GM21423 (cell line): ENCODE data around the gene DEFB124.
"Not testable (repeated sequence)": the region's sequence is repeated elsewhere in the genome, so short reads cannot be mapped to it uniquely, and the experiment has no call there.

Source experiments
- ATAC-seq: cut with Tn5 transposase; IDR thresholded peaks from one replicate; pipeline ENCODE4 v1.9.1; 2021; ENCODE audit warnings: mild to moderate bottlenecking, moderate library complexity; ENCODE audit not compliant: unreplicated experiment

DEFB124 gene

DNA sequence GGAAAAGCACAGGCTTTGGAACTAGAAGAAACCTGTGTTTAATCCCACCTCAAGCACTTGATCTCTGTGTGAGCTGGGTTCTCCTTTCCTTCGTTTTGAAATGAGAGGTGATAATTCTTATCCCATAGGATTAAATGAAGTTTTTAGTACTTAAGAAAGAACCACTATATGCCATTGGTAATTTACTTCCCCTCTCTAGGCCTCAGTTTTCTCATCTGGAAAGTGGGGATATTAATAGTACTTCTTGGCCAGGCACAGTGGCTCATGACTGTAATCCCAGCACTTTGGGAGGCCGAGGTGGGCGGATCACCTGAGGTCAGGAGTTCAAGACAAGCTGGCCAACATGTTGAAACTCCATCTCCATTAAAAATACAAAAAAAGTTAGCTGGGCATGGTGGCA, 14.2 kb upstream of the DEFB124 start:
- ATAC-seq: no peak

DNA sequence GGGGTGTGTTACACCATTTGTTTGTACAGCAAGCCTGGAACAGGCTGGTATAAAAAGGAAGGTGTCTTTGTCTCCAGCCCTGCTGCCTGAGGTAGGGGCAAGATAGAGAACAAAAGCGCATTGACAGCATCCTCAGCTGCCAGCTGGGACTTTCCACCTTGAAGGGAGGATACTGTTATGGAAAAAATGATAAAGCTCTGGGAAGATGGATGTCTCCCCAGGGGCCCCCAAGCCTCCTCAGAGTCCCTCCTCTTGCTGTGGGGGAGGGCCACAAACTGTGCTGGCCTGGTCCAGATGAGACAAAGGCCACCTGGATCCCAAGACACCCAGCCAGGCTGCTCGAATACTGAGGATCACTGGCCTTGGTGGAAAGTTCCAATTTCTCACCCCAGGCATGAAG, 13.2 kb upstream of the DEFB124 start:
- ATAC-seq: no peak

DNA sequence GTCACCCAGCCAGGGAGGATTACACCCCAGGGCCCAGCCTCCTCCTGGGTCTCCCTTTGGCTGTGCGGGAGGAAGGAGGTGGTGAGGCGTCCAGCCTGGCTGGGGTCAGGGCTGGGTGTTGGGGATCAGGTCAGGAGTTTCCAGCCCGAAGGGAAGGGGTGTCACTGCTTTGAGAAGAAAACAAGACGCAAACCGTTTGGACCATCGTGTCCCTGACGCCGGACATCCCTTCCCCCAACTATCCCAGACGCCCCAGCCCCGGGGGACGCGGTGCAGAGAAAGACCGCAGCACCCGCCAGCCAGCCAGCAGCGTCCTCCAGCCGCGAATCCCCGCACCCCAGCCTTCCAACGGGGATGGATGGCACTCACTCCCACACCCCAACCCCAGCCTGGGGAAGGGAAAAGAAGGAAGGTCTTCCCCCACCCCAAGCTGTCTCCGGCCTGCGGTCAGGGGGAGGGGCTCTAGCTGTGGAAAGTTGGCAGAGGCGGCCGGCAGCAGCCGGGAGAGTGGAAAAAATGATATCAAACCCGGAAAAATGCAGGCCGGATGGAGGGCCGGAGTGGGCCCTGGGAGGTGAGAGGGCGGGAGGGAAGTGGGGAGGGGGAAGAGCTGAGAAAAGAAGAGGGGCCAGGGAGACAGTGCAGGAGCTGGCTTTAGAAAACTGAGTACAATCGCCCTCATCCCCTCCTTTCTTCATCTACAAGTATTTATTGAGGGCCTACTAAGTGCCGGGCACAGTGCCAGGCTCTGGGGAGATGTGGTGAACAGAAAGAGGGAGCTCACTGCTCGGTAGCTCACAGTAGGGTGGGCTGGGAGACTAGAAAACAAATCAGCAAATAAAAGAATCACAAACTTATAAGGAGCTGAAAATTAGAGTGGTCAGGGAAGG, 10.8 kb upstream of the DEFB124 start:
- no peak for ATAC-seq

DNA sequence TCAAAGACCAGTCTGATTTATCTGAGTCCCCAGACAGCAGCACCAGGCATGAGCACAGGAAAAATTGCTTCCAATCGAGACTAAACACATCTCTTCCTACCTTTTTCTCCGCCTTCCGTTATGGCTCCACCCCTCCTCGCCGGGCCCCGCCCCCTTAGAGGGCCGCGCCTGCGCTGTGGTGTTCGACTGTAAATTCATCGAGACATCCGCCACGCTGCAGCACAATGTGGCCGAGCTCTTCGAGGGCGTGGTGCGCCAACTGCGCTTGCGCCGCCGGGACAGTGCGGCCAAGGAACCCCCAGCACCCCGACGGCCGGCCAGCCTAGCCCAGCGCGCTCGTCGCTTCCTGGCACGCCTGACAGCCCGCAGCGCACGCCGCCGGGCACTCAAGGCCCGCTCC, 9.1 kb upstream of the DEFB124 start:
- no peak for ATAC-seq

DNA sequence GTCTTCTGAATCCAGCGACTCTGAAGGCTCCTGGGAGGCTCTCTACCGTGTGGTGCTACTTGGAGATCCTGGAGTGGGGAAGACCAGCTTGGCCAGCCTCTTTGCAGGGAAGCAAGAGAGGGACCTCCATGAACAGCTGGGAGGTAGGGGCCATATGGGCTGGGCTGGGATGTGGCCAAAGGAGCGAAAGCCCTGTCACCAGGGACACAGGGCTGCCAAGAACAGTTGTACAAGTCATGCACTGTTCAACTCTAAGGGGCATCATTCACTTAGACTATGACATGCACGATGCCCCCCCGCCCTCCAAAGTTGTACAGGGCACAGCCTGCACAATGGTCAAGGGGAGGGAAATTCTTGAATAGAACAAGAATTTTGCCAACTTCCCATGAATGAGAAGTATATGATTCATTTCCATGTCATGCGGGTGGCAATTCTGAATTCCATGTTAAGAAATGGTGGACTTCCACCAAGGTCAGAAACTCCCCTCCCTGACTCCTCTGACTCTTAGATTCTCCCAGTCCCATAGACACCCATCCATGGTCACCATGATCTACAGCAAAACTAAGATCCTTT, 1.8 kb upstream of the DEFB124 start:
- no peak for ATAC-seq

DNA sequence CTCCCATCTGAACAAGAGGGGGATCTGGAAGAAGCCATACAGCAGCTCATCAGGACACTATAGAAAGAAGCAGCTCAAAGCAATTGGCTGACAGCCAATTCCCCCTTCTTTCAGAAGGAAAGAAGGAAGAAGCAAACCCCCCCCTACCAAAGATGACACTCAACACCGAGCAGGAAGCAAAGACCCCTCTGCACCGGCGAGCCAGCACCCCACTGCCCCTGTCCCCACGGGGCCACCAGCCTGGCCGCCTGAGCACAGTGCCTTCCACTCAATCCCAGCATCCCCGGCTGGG, 1.3 kb upstream of the DEFB124 start:
- ATAC-seq: no peak

DNA sequence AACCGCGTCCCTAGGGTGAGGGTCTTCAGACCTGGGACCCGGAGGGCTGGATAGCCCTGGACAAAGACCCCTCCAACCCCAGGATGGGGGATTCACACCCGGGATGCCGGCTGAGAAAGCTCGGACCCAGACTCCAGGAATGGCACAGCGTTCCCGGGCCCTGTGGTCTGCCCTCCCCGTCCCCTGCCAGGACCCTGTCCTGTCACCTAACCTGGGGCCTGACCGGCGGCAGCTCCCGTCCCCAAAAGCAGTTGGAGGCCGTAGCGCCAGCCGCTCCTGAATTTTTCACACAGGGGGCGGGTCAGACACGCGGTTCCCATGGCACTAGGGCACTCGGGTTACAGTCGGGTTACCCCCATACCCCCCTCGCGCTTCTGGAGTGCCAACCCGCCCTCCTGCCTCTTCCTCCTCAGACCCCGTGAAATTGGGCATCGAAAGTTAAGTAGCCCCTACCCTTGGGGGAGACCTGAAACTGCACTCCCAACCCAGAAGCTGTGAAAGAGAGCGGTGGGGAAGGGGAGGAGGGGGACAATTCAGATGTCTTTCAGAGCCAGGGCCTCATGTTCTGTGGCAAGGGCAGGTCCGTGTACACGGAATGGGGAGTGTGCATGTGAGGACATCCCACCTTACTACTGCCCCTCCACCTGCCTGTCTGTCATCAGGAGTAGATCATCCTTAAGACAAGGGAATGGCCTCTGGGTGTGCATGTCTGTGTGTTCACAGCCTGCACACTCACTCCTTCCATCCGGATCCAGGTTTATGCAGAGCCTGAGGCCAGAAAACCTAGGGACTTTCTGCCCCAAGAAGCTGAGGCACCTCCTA, 756 bp upstream of the DEFB124 start:
- ATAC-seq: no peak

DNA sequence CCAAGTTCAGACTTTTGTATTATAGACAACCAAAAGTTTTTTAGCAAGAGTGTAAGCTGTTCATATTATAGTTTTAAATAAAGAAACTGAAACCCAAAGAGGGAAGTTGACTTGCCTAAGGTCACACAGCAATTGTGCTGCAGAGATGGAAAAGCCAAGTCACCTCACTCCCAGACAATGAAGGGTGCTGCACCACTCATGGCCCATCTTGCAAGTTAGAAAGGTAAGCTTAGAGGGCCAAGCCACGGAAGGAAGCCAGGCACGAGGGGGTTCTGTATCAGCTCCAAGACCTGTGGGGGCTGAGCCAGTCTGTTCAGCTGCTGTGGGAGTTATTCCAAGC, 860 bp downstream of the DEFB124 start:
- no peak for ATAC-seq

DNA sequence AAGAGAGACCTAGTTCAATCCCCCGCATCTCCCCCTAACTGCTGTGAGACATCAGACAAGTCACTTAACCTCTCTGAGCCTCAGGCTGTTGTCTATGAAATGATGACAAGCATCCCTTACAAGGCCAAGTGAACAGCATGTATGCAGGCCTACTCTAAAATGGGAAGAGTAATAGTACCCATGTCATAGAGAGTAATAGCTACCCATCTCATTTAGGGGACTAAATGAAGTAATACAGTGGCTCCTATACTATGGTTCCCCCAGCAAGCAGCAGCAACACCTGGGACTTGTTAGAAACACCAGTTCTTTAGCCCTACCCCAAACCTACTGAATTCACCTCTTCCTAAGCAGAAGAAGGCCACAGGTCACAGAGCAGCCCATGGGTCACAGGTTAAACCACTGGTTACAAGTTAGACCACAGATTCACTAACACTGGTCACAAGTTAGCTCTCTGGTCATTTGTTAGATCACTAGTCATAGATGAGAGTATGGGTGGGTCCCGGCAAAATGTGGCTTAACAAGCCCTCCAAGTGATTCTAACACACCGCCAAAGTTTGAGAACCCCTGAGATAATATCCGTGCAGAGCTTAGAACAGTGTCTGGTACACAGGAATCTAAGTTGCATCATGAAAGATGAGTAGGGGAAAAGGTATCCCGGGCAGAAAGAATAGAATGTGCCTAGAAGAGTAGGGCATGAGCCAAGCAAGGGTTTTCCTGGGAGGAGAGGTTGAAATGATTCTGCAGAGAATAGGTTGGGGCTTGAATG, 1.4 kb downstream of the DEFB124 start:
- ATAC-seq: no peak

DNA sequence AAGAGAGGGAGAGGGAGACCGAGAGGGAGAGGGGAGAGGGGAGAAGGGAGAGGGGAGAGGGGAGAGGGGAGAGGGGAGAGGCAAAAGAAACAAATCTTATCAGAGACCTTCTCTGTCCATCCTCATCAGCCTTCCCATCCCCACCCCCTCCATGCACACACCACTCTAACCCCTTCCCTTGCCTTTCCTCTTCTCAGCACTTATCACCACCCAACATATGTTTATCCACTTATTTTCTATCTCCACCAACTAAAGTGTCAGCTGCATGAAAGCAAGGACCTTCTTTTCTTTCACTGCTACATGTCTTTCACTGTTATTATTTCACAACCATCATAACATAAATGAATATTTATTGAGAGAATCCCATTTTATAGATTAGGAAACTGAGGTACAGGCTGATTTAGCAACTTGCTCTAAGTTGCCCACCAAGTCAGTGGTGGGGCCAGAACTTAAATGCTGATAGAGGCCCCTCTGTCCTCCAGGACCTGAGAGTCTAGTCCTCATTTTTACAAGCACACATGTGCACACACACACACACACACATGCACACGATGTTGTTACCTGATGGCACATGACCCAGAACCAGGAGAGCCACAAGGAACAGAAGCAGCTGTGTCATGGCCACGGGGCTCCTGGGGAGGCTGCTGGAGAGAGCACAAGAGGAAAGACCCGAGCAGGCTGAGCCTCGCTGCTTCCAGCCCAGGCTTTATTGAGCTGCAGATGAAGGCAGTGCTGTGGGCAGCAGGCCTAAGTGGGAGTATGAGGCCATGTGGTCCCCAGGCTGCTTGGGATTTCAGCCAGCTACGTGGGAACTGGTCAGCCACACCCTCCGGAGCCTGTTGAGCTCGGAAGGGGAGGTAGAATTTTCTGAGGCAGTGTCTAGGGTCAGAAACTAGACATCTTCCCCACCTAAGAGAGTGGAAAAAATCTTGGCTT, 2.3 kb downstream of the DEFB124 start:
- no peak for ATAC-seq

DNA sequence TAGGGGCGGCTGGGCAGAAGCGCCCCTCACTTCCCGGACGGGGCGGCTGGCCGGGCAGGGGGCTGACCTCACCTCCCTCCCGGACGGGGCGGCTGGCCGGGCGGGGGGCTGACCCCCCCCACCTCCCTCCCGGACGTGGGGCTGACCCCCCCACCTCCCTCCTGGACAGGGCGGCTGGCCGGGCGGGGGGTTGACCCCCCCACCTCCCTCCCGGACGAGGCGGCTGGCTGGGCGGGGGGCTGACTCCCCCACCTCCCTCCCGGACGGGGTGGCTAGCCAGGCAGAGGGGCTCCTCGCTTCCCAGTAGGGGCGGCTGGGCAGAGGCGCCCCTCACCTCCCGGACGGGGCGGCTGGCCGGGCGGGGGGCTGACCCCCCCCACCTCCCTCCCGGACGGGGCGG, 4.0 kb downstream of the DEFB124 start:
- ATAC-seq: not testable (repeated sequence)

DNA sequence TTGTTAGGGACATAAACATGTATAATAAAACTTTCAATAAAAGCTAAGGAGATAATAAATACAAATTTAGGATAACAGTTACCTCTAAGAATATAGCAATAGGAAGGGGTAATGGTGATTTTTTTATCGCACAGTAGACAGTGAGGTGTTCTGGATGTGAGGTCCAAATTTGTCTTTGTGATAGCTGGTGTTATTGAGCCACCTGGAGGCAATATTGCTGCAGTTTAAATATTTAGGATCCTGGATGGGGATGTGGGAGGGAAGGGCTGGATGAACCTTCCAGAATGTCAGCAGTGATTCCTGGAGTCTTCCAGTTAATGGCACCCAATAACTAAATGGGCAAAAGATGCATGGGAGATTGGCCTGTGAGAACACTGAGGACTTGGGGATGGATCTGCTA, 20.6 kb downstream of the DEFB124 start:
- no peak for ATAC-seq

DNA sequence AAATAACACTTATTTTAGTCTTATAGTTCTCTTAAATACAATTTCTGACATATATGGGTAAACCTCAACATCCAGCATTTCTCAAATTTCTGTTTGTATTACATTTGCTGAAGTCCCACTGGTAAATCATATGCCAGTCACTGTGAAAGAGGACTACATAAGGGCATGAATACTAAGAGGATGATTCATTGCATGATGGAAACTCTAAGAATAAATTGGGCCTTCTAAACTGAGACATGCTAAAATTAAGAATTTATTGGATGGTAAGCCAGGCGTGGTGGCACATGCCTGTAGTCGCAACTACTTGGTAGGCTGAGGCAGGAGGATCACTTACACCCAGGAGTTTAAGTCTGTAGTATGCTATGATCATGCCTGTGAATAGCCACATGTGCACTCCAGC, 22.4 kb downstream of the DEFB124 start:
- ATAC-seq: no peak

DNA sequence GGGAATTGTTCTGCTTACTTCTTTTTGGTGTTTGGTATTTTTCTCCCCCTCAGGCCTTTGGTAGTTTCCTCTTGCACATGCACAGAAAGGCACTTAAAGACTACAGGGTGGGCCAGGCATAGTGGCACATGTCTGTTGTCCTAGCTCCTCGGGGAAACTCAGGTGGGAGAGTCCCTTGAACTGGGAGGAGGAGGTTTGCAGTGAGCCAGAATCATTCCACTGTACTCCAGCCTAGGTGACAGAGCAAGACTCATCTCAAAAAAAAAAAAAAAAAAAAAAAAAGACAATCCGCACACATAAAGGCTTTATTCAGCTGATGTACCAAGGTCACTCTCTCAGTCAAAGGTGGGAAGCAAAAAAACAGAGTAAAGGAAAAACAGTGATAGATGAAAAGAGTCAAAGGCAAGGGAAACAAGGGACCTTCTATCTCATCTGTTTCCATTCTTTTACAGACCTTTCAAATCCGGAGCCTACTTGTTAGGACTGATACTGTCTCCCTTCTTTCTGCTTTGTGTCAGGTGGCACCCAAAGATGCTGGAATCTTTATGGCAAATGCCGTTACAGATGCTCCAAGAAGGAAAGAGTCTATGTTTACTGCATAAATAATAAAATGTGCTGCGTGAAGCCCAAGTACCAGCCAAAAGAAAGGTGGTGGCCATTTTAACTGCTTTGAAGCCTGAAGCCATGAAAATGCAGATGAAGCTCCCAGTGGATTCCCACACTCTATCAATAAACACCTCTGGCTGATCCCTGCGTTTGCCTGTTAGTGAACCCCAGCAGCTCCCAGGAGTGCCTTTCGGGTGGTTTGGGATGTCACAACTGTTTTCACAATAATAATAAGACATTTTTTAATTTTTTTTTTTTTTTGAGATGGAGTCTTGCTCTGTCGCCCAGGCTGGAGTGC, 25.2 kb downstream of the DEFB124 start:
- ATAC-seq: no peak

DNA sequence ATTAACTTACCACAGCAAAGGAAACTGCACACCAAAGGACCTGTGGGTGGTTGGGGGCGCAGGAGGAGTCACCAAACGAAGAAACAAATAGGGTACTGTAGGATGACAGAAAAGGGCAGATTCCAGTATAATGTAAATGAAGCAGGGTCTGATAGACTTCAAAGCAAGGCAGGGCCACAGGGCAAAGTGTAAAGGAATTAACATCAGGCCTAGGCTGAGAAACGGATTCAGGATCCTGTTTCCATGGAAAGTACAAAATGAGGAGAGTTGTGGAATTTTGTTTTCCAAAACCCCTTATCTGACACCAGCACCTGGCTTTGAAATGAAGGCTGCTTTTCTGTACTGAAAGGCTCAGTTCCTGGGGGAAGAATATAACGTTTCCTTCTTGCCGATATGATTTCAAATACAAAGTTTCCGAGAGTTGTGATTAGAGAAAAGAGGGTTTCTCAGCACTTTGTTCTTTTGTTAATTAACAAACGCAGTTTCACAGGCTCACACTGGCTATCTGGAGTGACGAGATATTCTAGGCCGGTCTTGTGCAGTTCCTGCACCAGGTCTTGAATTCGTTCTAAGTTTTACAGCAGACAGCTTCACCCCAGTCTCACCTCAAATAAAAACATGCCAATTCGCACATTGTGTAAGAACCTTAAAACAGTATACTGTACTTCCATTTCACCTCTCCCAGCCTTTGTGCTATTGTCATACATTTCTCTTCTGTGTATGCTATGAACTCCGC, 28.7 kb downstream of the DEFB124 start:
- no peak for ATAC-seq

DNA sequence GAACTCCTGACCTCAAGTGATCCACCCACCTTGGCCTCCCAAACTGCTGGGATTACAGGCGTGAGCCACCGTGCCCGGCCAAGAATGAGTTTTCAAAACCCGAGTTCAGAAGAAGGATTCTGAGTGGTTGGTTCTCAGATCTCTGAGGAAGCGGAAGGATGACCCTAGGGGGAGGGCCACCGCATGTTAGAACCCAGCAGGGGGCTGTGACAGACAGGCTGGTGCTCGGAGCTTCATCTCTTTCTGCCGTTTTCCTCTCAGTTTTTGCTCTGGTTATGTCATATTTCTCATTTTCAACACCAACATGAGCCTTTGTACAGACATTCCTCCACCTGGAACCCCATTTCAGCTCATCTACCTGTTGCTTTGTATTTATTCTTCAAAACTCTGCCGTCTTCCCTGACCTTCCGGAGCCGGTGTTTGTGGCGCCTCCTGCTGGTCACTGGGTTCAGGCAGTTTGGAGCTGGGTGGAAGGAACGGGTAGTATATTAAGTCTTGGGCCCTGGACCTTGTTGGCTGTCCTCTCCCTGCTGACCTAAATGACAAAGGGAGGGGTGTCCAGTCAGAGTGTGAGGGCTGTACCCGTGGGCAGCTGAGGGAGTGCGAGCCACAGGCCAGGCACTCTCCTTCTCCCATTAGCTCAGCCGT, 34.8 kb downstream of the DEFB124 start, which contains the start of gene DEFB123:
Gene DEFB123 (plus strand): TSS at position 621 of the 648 bp plus-strand sequence. CDS start 67 bp downstream, outside the sequence.
- no peak for ATAC-seq

DNA sequence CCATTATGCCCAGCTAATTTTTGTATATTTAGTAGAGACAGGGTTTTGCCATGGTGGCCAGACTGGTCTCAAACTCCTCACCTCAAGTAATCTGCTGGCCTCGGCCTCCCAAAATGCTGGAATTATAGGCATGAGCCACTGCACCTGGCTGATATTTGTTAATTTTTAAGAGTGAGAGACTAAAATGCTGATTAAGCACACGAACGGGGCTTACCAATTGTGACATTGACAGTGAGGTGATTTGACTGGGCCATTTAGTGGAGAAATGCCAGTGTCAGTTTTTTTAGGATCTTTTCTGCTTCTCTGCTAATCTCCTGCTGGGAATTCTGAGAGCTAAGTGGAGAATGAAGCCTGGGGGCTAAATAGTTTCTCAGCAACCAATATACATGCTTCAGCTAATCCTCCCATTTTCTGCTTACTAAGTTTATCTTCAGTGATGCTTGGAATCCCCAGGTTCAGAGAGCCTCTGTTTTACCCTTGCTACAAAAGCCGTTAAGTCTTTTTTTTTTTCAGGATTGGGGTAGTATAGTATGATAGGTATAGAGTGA, 44.3 kb downstream of the DEFB124 start:
- no peak for ATAC-seq

DNA sequence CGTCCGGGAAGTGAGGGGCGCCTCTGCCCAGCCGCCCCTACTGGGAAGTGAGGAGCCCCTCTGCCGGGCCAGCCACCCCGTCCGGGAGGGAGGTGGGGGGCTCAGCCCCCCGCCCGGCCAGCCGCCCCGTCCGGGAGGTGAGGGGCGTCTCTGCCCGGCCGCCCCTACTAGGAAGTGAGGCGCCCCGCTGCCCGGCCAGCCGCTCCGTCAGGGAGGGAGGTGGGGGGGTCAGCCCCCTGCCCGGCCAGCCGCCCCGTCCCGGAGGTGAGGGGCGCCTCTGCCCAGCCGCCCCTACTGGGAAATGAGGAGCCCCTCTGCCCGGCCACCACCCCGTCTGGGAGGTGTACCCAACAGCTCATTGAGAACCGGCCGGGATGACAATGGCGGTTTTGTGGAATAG, 47.4 kb downstream of the DEFB124 start:
- not testable (repeated sequence) for ATAC-seq
